GM12878 (cell line): Measurements from ENCODE around the gene GFM2. TPM values are rescaled to one million over a fixed set of nuclear protein-coding genes. Genes with fewer than 3 reads are reported as not detected.
A peak's percentile ranks its signal among the peaks of the same experiment; 100 is the strongest.

ENCODE experiments used
- ATAC-seq: fragments of 200-7000 bp; cut with Tn5 transposase; 3 replicates; pipeline ENCODE4 v1.9.1; 2020; ENCODE audit warnings: mild to moderate bottlenecking, moderate library complexity
- BruUV-seq: library from RNA; stranded (reverse); fragments of 400-500 nt; replicated peaks from 2 replicates; lab custom pipeline; 2021; lab: Mats Ljungman, UMichigan
- CTCF ChIA-PET: fragments of 300-600 bp; sonication (Branson Sonifier 250); formaldehyde crosslinking; extraction: SDS; loops from one replicate; lab custom pipeline; 2021; ENCODE audit warnings: inconsistent platforms; lab: Yijun Ruan, JAX
- POLR2A ChIA-PET: fragments of 350-600 bp; formaldehyde crosslinking; extraction: SDS; loops from one replicate; lab custom pipeline; 2021; ENCODE audit warnings: inconsistent platforms; lab: Charles Lee
- RAD21 ChIA-PET: fragments of 300-600 bp; sonication (Branson Sonifier 250); formaldehyde crosslinking; loops from one replicate; lab custom pipeline; 2023; ENCODE audit warnings: antibody characterized with exemption; ENCODE audit not compliant: unreplicated experiment; lab: Charles Lee
- SMC1A ChIA-PET: fragments of 300-600 bp; sonication (Branson Sonifier 250); formaldehyde crosslinking; loops from one replicate; lab custom pipeline; 2023; ENCODE audit not compliant: unreplicated experiment, uncharacterized antibody; lab: Charles Lee
- DNase-seq: peaks from one replicate; pipeline ENCODE4 v3.0.0-alpha.2; 2011; ENCODE audit warnings: low read depth, low spot score
- FAIRE-seq: peaks from 3 replicates; lab custom pipeline; 2011; peaks lifted over from hg19 to GRCh38; lab: Jason Lieb, UNC
- H2AFZ ChIP-seq: 2 replicates; pipeline ENCODE4 v1.6.0; 2011; ENCODE audit warnings: low read depth, low read length, control low read depth; ENCODE audit not compliant: control insufficient read depth
- H3K27ac ChIP-seq: 2 replicates; pipeline ENCODE4 v1.5.1; 2011; ENCODE audit warnings: control low read depth; ENCODE audit not compliant: control insufficient read depth, insufficient read depth
- H3K27me3 ChIP-seq, 2 experiments: replicated peaks in 1 of 2; 2 replicates each; pipeline versions ENCODE4 v1.6.0 to v1.6.1; 2011; ENCODE audit warnings: low read length in 1 of 2; ENCODE audit not compliant: control insufficient read depth in 2 of 2, insufficient read depth in 2 of 2
- H3K36me3 ChIP-seq, 2 experiments: 2 replicates each; pipeline ENCODE4 v1.5.1; 2011; ENCODE audit warnings: low read length in 1 of 2; ENCODE audit not compliant: control insufficient read depth in 2 of 2, insufficient read depth in 2 of 2
- H3K4me1 ChIP-seq: 2 replicates; pipeline ENCODE4 v1.6.1; 2011; ENCODE audit warnings: mild to moderate bottlenecking, low read length, moderate library complexity, mixed read lengths; ENCODE audit not compliant: control insufficient read depth, insufficient read depth
- H3K4me2 ChIP-seq: 2 replicates; pipeline ENCODE4 v1.6.0; 2011; ENCODE audit warnings: control low read depth; ENCODE audit not compliant: control insufficient read depth, insufficient read depth
- H3K4me3 ChIP-seq: fragments of 200-600 bp; sonication (generic); 2 replicates; pipeline ENCODE4 v1.5.1; 2016
- H3K79me2 ChIP-seq: 2 replicates; pipeline ENCODE4 v1.6.0; 2011; ENCODE audit warnings: low read length; ENCODE audit not compliant: control insufficient read depth, insufficient read depth
- H3K9ac ChIP-seq: 2 replicates; pipeline ENCODE4 v1.8.0; 2011; ENCODE audit warnings: low read length, control low read depth, mixed read lengths; ENCODE audit not compliant: control insufficient read depth, insufficient read depth
- H3K9me3 ChIP-seq: replicated peaks from 3 replicates; pipeline ENCODE4 v1.5.1; 2011; ENCODE audit warnings: mild to moderate bottlenecking, low read length; ENCODE audit not compliant: control insufficient read depth, insufficient read depth
- H4K20me1 ChIP-seq: 2 replicates; pipeline ENCODE4 v1.6.0; 2011; ENCODE audit not compliant: control insufficient read depth, insufficient read depth
- CBX5 ChIP-seq: sonication (generic); IDR thresholded peaks from 2 replicates; pipeline ENCODE4 v1.6.1; 2016; ENCODE audit warnings: low read depth, moderate library complexity, mild to moderate bottlenecking, inconsistent platforms
- CEBPB ChIP-seq, 2 experiments: fragments of 150-350 bp in 1 of 2; IDR thresholded peaks; 2 replicates each; pipeline ENCODE4 v1.6.1; 2012 to 2014; ENCODE audit warnings: low read depth in 2 of 2, low read length in 2 of 2, borderline replicate concordance in 1 of 2, inconsistent platforms in 1 of 2
- CHD2 ChIP-seq: IDR thresholded peaks from 2 replicates; pipeline ENCODE4 v1.6.1; 2011; ENCODE audit warnings: low read depth, low read length, improper control_type of control experiment, borderline replicate concordance
- CREM ChIP-seq: IDR thresholded peaks from 2 replicates; pipeline ENCODE4 v1.6.1; 2014; ENCODE audit warnings: antibody characterized with exemption, low read depth
- MXI1 ChIP-seq: fragments of 150-350 bp; IDR thresholded peaks from 2 replicates; pipeline ENCODE4 v1.6.1; 2011; ENCODE audit warnings: low read depth, mild to moderate bottlenecking, inconsistent platforms, low read length, improper control_type of control experiment
- NFIC ChIP-seq: IDR thresholded peaks from 2 replicates; pipeline ENCODE4 v1.6.1; 2012; ENCODE audit warnings: low read depth, mild to moderate bottlenecking, inconsistent platforms, low read length, moderate library complexity
- NFYB ChIP-seq: IDR thresholded peaks from 2 replicates; pipeline ENCODE4 v1.6.1; 2011; ENCODE audit warnings: low read depth, mild to moderate bottlenecking, low read length, improper control_type of control experiment, moderate library complexity; ENCODE audit not compliant: insufficient read depth
- NR2C2 ChIP-seq: IDR thresholded peaks from 2 replicates; pipeline ENCODE4 v1.6.1; 2011; ENCODE audit warnings: borderline replicate concordance, low read depth; ENCODE audit not compliant: control insufficient read depth, insufficient read length
- STAT3 ChIP-seq: IDR thresholded peaks from 2 replicates; pipeline ENCODE4 v1.6.1; 2011; ENCODE audit warnings: low read depth, low read length, improper control_type of control experiment
- YBX1 ChIP-seq: fragments of 450-650 bp; IDR thresholded peaks from 2 replicates; pipeline ENCODE4 v1.6.1; 2016; ENCODE audit warnings: antibody characterized with exemption
- WGBS: methylation state at CpG from one replicate; pipeline ENCODE4 v1.1.6; 2016; ENCODE audit warnings: low lambda C conversion rate; ENCODE audit not compliant: insufficient replicate concordance, insufficient coverage; ENCODE audit errors: missing lambda C conversion rate; 5-methylcytosine and 5-hydroxymethylcytosine counted together
- in situ Hi-C: fragments of 300-500 bp; cut with MboI; formaldehyde crosslinking; loops from 9 replicates; pipeline ENCODE4 v1.14.3; 2018; ENCODE audit warnings: mixed read lengths
- intact Hi-C: fragments of 100-400 bp; cut with micrococcal nuclease; formaldehyde crosslinking; loops from one replicate; pipeline ENCODE4 v1.14.2; 2022; ENCODE audit not compliant: unreplicated experiment
- polyA plus RNA-seq, 11 experiments: library from polyadenylated mRNA; depleted of rRNA in 4 of 11; unstranded in 6 of 11; stranded (reverse) in 5 of 11; fragments of >200 nt; fragmentation: Nextera tagmentation in 4 of 11; fragmentation: Illumina TruSeq in 1 of 11; extraction: Ambion mirVana in 4 of 11; extraction: Trizol in 1 of 11; gene quantifications; 1 replicate in 1 of 11; 2 replicates in 10 of 11; pipeline versions ENCODE4 v1.2.1 to v1.2.3, GENCODE V29; 2011 to 2016; ENCODE audit warnings: inconsistent platforms in 2 of 11, missing spikeins in 2 of 11, low read depth in 1 of 11
- total RNA-seq, 4 experiments: library from RNA; depleted of rRNA in 3 of 4; stranded (reverse); fragments of >200 nt in 3 of 4; fragmentation: Illumina TruSeq in 1 of 4; extraction: Trizol in 1 of 4; gene quantifications; 2 replicates each; pipeline versions ENCODE4 v1.2.1 to v1.2.3, GENCODE V29; 2013 to 2021
- TF ChIP-seq, protein P1 (sequence below): fragments of 450-650 bp; IDR thresholded peaks from 2 replicates; pipeline ENCODE4 v1.6.1; 2017; ENCODE audit warnings: mild to moderate bottlenecking, low read depth, inconsistent platforms; ENCODE audit not compliant: poor library complexity, severe bottlenecking
- TF ChIP-seq, protein P2 (sequence below): fragments of 450-650 bp; IDR thresholded peaks from 2 replicates; pipeline ENCODE4 v1.6.1; 2017; ENCODE audit warnings: borderline replicate concordance

GFM2 gene
- total and polyA plus RNA-seq, 10 of the 15 experiments (the other 5 are each of a cell fraction or from before 2014, with no cell fraction given) = 19.9 to 51.3 (median 32.7) TPM

DNA sequence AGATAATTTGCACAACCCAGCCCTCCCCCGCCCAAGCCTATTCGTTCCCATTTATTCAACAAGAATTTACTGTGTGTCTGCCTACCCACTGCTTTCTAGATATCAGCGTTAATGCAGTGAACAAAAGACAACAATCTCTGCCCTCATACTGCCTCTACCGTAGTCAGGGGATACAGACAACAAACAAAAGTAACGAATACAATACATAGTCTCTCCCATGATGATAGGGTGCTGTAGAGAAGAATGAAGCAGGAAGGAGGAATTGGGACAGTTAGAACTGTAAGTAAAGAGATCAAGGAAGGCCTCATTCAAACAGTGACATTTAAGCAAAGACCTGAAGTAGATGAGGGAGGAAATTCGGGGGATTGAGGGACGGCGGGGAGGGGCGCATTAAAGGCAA is 1.7 kb downstream of the GFM2 start:
- BruUV-seq = no TSS peak
- intact Hi-C loops = loop anchor here (5.0 kb wide), 3 partner anchors 152 to 1492 kb away; no protein-coding TSS in a partner anchor
- H4K20me1 ChIP-seq = no peaks in the 10 kb centered on the region
- DNase-seq = no peak
- ChIA-PET CTCF (no interaction called here), RAD21 (no interaction called here)
- H3K4me3 ChIP-seq = peak overlapping the region; percentile 40; the same call in 1 of the 2 replicates
- no peak overlapping the region for H3K27ac ChIP-seq
- H3K79me2 ChIP-seq = peaks cover 38% of the 10 kb centered on the region
- in situ Hi-C loops = no loop called here
- TF ChIP-seq CREM = no peak
- no peak for TF ChIP-seq CEBPB (IDR thresholded peaks at IDR 0.05; ENCODE audit: borderline replicate concordance in 1 of 2, low read depth in 2 of 2, low read length in 2 of 2)
- TF ChIP-seq, protein P1, sequence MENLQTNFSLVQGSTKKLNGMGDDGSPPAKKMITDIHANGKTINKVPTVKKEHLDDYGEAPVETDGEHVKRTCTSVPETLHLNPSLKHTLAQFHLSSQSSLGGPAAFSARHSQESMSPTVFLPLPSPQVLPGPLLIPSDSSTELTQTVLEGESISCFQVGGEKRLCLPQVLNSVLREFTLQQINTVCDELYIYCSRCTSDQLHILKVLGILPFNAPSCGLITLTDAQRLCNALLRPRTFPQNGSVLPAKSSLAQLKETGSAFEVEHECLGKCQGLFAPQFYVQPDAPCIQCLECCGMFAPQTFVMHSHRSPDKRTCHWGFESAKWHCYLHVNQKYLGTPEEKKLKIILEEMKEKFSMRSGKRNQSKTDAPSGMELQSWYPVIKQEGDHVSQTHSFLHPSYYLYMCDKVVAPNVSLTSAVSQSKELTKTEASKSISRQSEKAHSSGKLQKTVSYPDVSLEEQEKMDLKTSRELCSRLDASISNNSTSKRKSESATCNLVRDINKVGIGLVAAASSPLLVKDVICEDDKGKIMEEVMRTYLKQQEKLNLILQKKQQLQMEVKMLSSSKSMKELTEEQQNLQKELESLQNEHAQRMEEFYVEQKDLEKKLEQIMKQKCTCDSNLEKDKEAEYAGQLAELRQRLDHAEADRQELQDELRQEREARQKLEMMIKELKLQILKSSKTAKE = no peak
- no peak for TF ChIP-seq NFYB
- no peak for TF ChIP-seq NR2C2
- no peak for TF ChIP-seq CBX5
- no peak for TF ChIP-seq NFIC
- TF ChIP-seq CHD2 = no peak
- TF ChIP-seq MXI1 = no peak
- TF ChIP-seq YBX1 = no peak
- TF ChIP-seq STAT3 = no peak
- TF ChIP-seq, protein P2, sequence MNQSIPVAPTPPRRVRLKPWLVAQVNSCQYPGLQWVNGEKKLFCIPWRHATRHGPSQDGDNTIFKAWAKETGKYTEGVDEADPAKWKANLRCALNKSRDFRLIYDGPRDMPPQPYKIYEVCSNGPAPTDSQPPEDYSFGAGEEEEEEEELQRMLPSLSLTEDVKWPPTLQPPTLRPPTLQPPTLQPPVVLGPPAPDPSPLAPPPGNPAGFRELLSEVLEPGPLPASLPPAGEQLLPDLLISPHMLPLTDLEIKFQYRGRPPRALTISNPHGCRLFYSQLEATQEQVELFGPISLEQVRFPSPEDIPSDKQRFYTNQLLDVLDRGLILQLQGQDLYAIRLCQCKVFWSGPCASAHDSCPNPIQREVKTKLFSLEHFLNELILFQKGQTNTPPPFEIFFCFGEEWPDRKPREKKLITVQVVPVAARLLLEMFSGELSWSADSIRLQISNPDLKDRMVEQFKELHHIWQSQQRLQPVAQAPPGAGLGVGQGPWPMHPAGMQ = no peak
- TF ChIP-seq, all 136 proteins: peak for 0
- Histone ChIP-seq H3K36me3 (peaks cover 0 to 12% of the 10 kb centered on the region in 2 experiments), H3K9ac (no peak overlapping the region), H3K9me3 (no peaks in the 10 kb centered on the region), H3K4me2 (peak overlapping the region; percentile 66), H3K27me3 (no peaks in the 10 kb centered on the region), H2AFZ (no peak overlapping the region), H3K4me1 (peaks cover 15% of the 10 kb centered on the region)
- ChIA-PET SMC1A (no interaction called here), POLR2A (interaction anchor here (0.6 kb wide), 1 partner anchor 11 kb away, joined by 3 read pairs; no protein-coding TSS in a partner anchor)
- ATAC-seq (no peak), FAIRE-seq (no peak)
- 90% methylated on average over 9 of the region's 9 CpGs for WGBS
